HG03135 (cell line): ENCODE results near the gene TTC28.

ENCODE experiments used
- ATAC-seq: cut with Tn5 transposase; IDR thresholded peaks from one replicate; pipeline ENCODE4 v1.9.1; 2021; ENCODE audit warnings: mild to moderate bottlenecking, moderate library complexity; ENCODE audit not compliant: unreplicated experiment

TTC28 gene

GRCh38 chr22:28412109-28412508, 267.5 kb downstream of the TTC28 start:
- no peak for ATAC-seq

GRCh38 chr22:28411125-28411524, 268.5 kb downstream of the TTC28 start:
- no peak for ATAC-seq

- ATAC-seq, result no peak
Measured at GRCh38 chr22:28410050-28410816, 269.4 kb downstream of the TTC28 start.

- no peak for ATAC-seq
Measured at GRCh38 chr22:28408709-28409108, 270.9 kb downstream of the TTC28 start.

- no peak for ATAC-seq
Measured at GRCh38 chr22:28407645-28408044, 272.0 kb downstream of the TTC28 start.

GRCh38 chr22:28406246-28406645, 273.4 kb downstream of the TTC28 start:
- ATAC-seq, result no peak

GRCh38 chr22:28405588-28405987, 274.1 kb downstream of the TTC28 start:
- no peak for ATAC-seq

- ATAC-seq, result no peak
Measured at GRCh38 chr22:28402539-28402938, 277.1 kb downstream of the TTC28 start.

- ATAC-seq, result no peak
Measured at GRCh38 chr22:28402060-28402459, 277.6 kb downstream of the TTC28 start.

GRCh38 chr22:28398981-28399380, 280.7 kb downstream of the TTC28 start:
- ATAC-seq, result no peak

GRCh38 chr22:28398355-28398754, 281.3 kb downstream of the TTC28 start:
- no peak for ATAC-seq

GRCh38 chr22:28397306-28397705, 282.3 kb downstream of the TTC28 start:
- ATAC-seq, result no peak

GRCh38 chr22:28395920-28396753, 283.5 kb downstream of the TTC28 start:
- ATAC-seq, result no peak

- no peak for ATAC-seq
Measured at GRCh38 chr22:28395520-28395919, 284.1 kb downstream of the TTC28 start.

- ATAC-seq, result no peak
Measured at GRCh38 chr22:28394513-28395110, 285.0 kb downstream of the TTC28 start.

GRCh38 chr22:28381429-28382167, 298.0 kb downstream of the TTC28 start:
- no peak for ATAC-seq

- no peak for ATAC-seq
Measured at GRCh38 chr22:28379951-28380350, 299.7 kb downstream of the TTC28 start.

- no peak for ATAC-seq
Measured at GRCh38 chr22:28379075-28379779, 300.4 kb downstream of the TTC28 start.

- ATAC-seq, result no peak
Measured at GRCh38 chr22:28375761-28376534, 303.7 kb downstream of the TTC28 start.

GRCh38 chr22:28373831-28374230, 305.8 kb downstream of the TTC28 start:
- ATAC-seq, result no peak
